Activated CD4-positive, alpha-beta memory T cell treated with anti-CD3 and anti-CD28 coated beads for 36 hours (primary cell): Measurements from ENCODE around the gene BPIFB3. TPM values are rescaled to one million over a fixed set of nuclear protein-coding genes. Genes with fewer than 3 reads are reported as not detected.

Source experiments
- CTCF ChIA-PET: fragments of 350-600 bp; sonication (Branson Sonifier 250); formaldehyde crosslinking; loops from one replicate; lab custom pipeline; 2021; ENCODE audit warnings: antibody characterized with exemption, inconsistent platforms; lab: Charles Lee
- POLR2A ChIA-PET: fragments of 350-600 bp; sonication (Branson Sonifier 250); formaldehyde crosslinking; loops from one replicate; lab custom pipeline; 2021; ENCODE audit warnings: antibody characterized with exemption; lab: Charles Lee
- DNase-seq: peaks from one replicate; pipeline ENCODE4 v3.0.0-alpha.2; 2020
- H3K27ac Mint-ChIP-seq: one replicate; pipeline ENCODE4 v1.8.0; 2021; ENCODE audit warnings: mixed read lengths
- H3K27me3 Mint-ChIP-seq: one replicate; pipeline ENCODE4 v1.8.0; 2021; ENCODE audit warnings: mixed read lengths
- H3K36me3 Mint-ChIP-seq: one replicate; pipeline ENCODE4 v1.8.0; 2021; ENCODE audit warnings: mixed read lengths
- H3K4me1 Mint-ChIP-seq: one replicate; pipeline ENCODE4 v1.8.0; 2021; ENCODE audit warnings: low read depth, mixed read lengths
- H3K4me3 Mint-ChIP-seq: one replicate; pipeline ENCODE4 v1.8.0; 2021; ENCODE audit warnings: mild to moderate bottlenecking, mixed read lengths
- H3K9me3 Mint-ChIP-seq: one replicate; pipeline ENCODE4 v1.8.0; 2021; ENCODE audit warnings: mixed read lengths
- intact Hi-C: fragments of 100-400 bp; cut with micrococcal nuclease; formaldehyde crosslinking; loops from one replicate; pipeline ENCODE4 v1.15.1; 2023
- total RNA-seq, 2 experiments: library from RNA; stranded (reverse); gene quantifications; one replicate each; pipeline ENCODE4 v1.2.3, GENCODE V29; 2021

The BPIFB3 gene
- total RNA-seq, 2 experiments from 2014 or later, result not detected

- ChIA-PET POLR2A (no interaction called here), CTCF (interaction anchor here (1.0 kb wide), 1 partner anchor 118 kb away, joined by 3 read pairs; no protein-coding TSS in a partner anchor)
- DNase-seq, result no peak
- intact Hi-C loops, result no loop called here
- no peak overlapping the region for H3K27ac Mint-ChIP-seq
- no peaks in the 10 kb centered on the region for H3K27me3 Mint-ChIP-seq
- H3K9me3 Mint-ChIP-seq, result no peaks in the 10 kb centered on the region
- H3K4me3 Mint-ChIP-seq, result no peak overlapping the region
- no peaks in the 10 kb centered on the region for H3K4me1 Mint-ChIP-seq
- no peaks in the 10 kb centered on the region for H3K36me3 Mint-ChIP-seq
These were observed 34.0 kb upstream of the BPIFB3 start for GRCh38 chr20:33019465-33020277.

- no peak for DNase-seq
- no peak overlapping the region for H3K4me3 Mint-ChIP-seq
- no peaks in the 10 kb centered on the region for H3K36me3 Mint-ChIP-seq
- H3K27me3 Mint-ChIP-seq, result no peaks in the 10 kb centered on the region
- ChIA-PET CTCF (no interaction called here), POLR2A (no interaction called here)
- no peaks in the 10 kb centered on the region for H3K4me1 Mint-ChIP-seq
- H3K9me3 Mint-ChIP-seq, result no peaks in the 10 kb centered on the region
- H3K27ac Mint-ChIP-seq, result no peak overlapping the region
- intact Hi-C loops, result no loop called here
These were observed 33.2 kb upstream of the BPIFB3 start for GRCh38 chr20:33020278-33021161.

- Mint-ChIP-seq H3K9me3 (no peaks in the 10 kb centered on the region), H3K27me3 (no peaks in the 10 kb centered on the region), H3K4me1 (no peaks in the 10 kb centered on the region), H3K27ac (no peak overlapping the region), H3K36me3 (no peaks in the 10 kb centered on the region), H3K4me3 (no peak overlapping the region)
- no peak for DNase-seq
- CTCF ChIA-PET, result no interaction called here
- POLR2A ChIA-PET, result no interaction called here
- intact Hi-C loops, result no loop called here
These were observed 31.8 kb upstream of the BPIFB3 start for GRCh38 chr20:33021879-33022278.

- intact Hi-C loops, result no loop called here
- ChIA-PET CTCF (no interaction called here), POLR2A (no interaction called here)
- Mint-ChIP-seq H3K4me3 (no peak overlapping the region), H3K9me3 (no peaks in the 10 kb centered on the region), H3K27ac (no peak overlapping the region), H3K27me3 (no peaks in the 10 kb centered on the region), H3K36me3 (no peaks in the 10 kb centered on the region), H3K4me1 (no peaks in the 10 kb centered on the region)
- DNase-seq, result no peak
These were observed 31.4 kb upstream of the BPIFB3 start for GRCh38 chr20:33022289-33022688.

DNA sequence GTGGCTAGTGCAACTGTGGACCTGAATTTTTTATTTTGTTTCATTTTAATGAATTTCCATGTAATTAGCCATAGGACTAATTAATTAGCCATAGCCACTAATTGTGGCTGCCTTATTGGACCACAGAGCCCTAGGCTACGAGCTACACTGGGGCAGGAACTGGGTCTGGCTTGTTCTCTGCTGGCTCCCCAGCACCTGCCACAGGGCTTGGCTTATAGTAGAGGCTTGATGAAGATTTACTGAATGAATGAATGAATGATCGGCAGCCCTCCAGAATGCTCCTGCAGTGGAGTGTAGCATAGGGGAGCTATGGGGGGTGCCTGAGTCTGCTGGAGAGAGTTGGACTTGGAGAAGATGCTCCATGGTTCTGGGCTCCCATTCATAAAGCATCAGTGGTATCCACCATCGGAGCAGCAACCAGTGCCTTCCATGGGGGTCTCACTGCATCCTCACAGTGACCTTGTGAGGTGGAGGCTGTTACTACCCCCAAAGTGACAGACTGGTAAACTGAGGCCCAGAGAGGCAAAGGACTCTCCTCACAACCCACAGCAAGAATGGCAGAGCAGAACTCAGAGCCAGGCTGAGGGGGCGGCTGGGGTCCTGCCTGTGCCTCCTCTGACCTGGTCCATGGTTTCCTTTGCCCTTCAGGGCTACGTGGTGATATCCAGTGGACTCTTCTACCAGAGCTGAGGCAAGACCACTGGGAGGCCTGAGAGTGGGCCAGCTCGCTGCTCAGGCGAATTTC is 30.8 kb upstream of the BPIFB3 start:
- ChIA-PET CTCF (interaction anchor here (0.9 kb wide), 1 partner anchor 20 kb away, joined by 3 read pairs; no protein-coding TSS in a partner anchor), POLR2A (no interaction called here)
- no peak overlapping the region for H3K4me3 Mint-ChIP-seq
- no peak overlapping the region for H3K27ac Mint-ChIP-seq
- no peaks in the 10 kb centered on the region for H3K9me3 Mint-ChIP-seq
- intact Hi-C loops, result no loop called here
- H3K4me1 Mint-ChIP-seq, result no peaks in the 10 kb centered on the region
- DNase-seq, result no peak
- H3K27me3 Mint-ChIP-seq, result no peaks in the 10 kb centered on the region
- no peaks in the 10 kb centered on the region for H3K36me3 Mint-ChIP-seq

DNA sequence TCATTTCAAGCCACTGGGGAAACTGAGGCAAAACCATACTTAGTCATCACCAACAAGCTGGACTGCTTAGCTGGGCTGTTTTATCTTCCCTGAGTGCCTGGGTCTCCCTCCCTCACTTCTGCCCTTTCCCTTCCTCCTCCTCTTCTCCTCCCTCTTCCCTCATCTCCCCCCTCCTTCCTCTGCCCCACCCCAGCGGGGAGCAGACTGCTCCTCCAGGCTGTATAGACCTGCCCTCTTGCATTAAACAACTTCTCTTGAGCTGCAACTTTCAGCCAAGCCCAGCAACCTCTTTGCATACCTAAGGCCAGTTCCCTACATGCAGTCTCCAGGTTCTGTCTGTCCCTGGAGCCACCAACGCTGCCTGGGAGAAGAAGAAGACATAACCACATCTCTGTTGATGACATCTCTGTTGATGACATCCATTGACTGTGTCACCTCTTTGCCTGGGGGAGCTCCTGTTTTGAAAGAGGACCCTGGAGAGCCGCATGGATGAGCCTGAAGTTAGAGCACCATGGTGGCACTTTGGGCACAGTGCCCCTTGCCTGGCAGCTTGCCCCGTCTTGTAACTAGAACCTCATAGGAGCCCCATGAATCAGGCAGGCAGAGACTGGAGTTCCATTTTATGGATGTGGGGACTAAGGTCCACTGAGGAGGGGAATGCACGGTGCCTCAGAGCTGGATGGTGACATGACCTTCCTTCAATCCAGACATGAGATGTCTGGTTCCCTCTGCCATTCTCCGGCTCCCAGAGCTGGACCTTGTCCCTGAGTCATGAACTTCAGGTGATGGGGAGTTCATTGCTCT is 30.1 kb upstream of the BPIFB3 start:
- intact Hi-C loops, result no loop called here
- no peaks in the 10 kb centered on the region for H3K36me3 Mint-ChIP-seq
- no peak for DNase-seq
- H3K27ac Mint-ChIP-seq, result no peak overlapping the region
- H3K4me1 Mint-ChIP-seq, result no peaks in the 10 kb centered on the region
- ChIA-PET POLR2A (no interaction called here), CTCF (interaction anchor here (0.9 kb wide), 1 partner anchor 20 kb away, joined by 3 read pairs; no protein-coding TSS in a partner anchor)
- no peak overlapping the region for H3K4me3 Mint-ChIP-seq
- no peaks in the 10 kb centered on the region for H3K9me3 Mint-ChIP-seq
- H3K27me3 Mint-ChIP-seq, result no peaks in the 10 kb centered on the region

DNA sequence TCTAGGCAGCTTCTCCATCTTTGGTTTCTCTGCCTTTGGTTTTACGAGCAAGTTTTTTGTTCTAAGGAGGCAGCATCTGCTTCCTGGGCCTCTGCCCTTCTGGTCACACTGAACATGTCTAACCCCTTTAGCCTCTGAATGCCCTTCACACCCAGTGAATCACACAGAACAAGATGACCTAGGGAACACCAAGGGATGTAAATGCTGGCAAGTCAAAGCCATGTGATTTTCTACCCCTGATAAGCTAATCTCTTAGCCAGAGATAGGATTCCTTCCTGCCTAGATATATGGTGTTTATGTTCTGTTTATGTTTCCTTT is 29.5 kb upstream of the BPIFB3 start:
- CTCF ChIA-PET, result no interaction called here
- Mint-ChIP-seq H3K4me1 (no peaks in the 10 kb centered on the region), H3K27ac (no peak overlapping the region), H3K9me3 (no peaks in the 10 kb centered on the region), H3K4me3 (no peak overlapping the region), H3K36me3 (no peaks in the 10 kb centered on the region), H3K27me3 (no peaks in the 10 kb centered on the region)
- intact Hi-C loops, result no loop called here
- POLR2A ChIA-PET, result no interaction called here
- DNase-seq, result no peak

DNA sequence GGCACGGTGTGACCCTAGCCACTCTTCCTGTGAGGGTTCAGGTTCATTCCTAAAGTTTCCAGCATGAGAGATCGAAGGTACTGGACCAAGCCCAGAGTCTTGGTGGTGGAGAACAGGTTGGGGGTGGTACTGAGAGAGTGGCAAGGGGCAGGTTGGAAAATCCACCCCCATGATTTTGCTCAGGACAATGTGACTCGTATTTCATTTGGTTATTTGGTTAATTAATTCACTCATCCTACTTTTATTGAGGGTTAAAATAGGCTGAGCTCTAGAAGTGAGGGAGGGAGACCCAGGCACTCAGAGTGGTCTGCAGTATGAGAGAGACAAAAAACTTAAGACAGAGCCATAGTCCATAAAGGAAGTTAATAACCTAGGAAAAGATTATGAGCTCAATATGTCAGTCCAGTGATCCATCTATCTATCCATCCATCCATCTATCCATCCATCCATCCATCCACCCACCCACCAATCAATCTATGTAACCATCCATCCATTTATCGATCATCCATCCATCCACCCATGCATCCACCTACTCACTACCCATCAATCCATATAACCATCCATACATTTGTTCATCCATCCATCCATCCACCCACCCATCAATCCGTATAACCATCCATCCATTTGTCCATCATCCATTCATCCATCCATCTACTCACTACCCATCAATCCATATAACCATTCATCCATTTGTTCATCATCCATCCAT is 28.9 kb upstream of the BPIFB3 start:
- no peaks in the 10 kb centered on the region for H3K36me3 Mint-ChIP-seq
- no peak for DNase-seq
- intact Hi-C loops, result no loop called here
- H3K9me3 Mint-ChIP-seq, result no peaks in the 10 kb centered on the region
- CTCF ChIA-PET, result no interaction called here
- POLR2A ChIA-PET, result no interaction called here
- H3K27me3 Mint-ChIP-seq, result no peaks in the 10 kb centered on the region
- H3K4me3 Mint-ChIP-seq, result no peak overlapping the region
- no peaks in the 10 kb centered on the region for H3K4me1 Mint-ChIP-seq
- no peak overlapping the region for H3K27ac Mint-ChIP-seq

GRCh38 chr20:33025318-33025876 is 28.3 kb upstream of the BPIFB3 start:
- Mint-ChIP-seq H3K4me3 (no peak overlapping the region), H3K9me3 (no peaks in the 10 kb centered on the region), H3K4me1 (no peaks in the 10 kb centered on the region), H3K27me3 (no peaks in the 10 kb centered on the region), H3K27ac (no peak overlapping the region), H3K36me3 (no peaks in the 10 kb centered on the region)
- POLR2A ChIA-PET, result no interaction called here
- DNase-seq, result no peak
- CTCF ChIA-PET, result no interaction called here
- intact Hi-C loops, result no loop called here

DNA sequence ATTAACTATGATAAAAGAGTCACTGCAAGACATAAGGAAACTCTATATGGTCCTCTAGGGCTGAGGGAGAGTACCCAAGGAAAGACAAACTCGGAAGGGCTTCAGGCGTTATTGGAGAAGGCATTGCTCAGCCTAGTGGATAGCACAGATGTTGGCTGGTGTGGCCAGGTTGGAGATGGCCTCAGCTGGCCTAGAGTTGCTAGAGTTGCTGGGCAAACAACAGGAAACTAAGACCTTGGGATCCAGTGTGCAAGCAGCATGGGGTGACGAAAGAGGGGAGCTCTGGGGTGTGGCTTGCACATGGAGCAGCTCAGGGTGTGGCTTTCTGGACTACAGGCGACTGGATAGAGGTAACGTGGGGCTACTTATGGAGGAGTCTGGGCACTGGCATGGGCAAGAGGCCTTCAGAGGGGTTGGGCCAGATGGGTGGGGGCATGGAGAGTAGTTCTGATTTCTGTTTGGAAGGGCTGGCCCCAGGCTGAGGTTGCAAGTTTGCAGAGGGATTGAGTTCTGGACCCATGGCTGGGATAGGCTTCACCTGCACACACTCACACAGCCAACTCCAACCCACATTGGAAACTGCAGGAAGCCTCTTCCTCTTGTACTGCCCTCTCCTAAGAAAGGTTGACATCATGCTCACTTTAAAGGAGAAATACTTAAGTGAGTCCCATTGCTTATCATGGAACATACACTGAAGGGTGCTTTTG is 27.5 kb upstream of the BPIFB3 start:
- ChIA-PET CTCF (no interaction called here), POLR2A (no interaction called here)
- intact Hi-C loops, result no loop called here
- no peaks in the 10 kb centered on the region for H3K9me3 Mint-ChIP-seq
- no peak for DNase-seq
- H3K4me1 Mint-ChIP-seq, result no peaks in the 10 kb centered on the region
- no peaks in the 10 kb centered on the region for H3K36me3 Mint-ChIP-seq
- H3K27ac Mint-ChIP-seq, result no peak overlapping the region
- H3K4me3 Mint-ChIP-seq, result no peak overlapping the region
- H3K27me3 Mint-ChIP-seq, result no peaks in the 10 kb centered on the region
